VCaP (cell line): ENCODE results near the gene TMEM120B.
"Not testable (repeated sequence)": the region's sequence is repeated elsewhere in the genome, so short reads cannot be mapped to it uniquely, and the experiment has no call there.

Experiments used
- H3K27ac ChIP-seq: fragments of 450-650 bp; 2 replicates; pipeline ENCODE4 v1.5.1; 2017
- CTCF ChIP-seq: fragments of 450-650 bp; conservative IDR thresholded peaks from 2 replicates; pipeline ENCODE4 v1.5.1; 2017; ENCODE audit warnings: mild to moderate bottlenecking, moderate library complexity

Gene TMEM120B

GRCh38 chr12:121702944-121703343 is 9.6 kb upstream of the TMEM120B start:
- TF ChIP-seq CTCF = no peak
- H3K27ac ChIP-seq = no peak overlapping the region

- TF ChIP-seq CTCF = no peak
- H3K27ac ChIP-seq = no peak overlapping the region
Observed at GRCh38 chr12:121705514-121705913, 7.0 kb upstream of the TMEM120B start.

GRCh38 chr12:121708313-121709063 is 4.1 kb upstream of the TMEM120B start:
- H3K27ac ChIP-seq = no peak overlapping the region

GRCh38 chr12:121709064-121709424 is 3.5 kb upstream of the TMEM120B start:
- H3K27ac ChIP-seq = not testable (repeated sequence)

More at GRCh38 chr12:121708313-121709063, 4.1 kb upstream of the TMEM120B start:
- TF ChIP-seq CTCF = no peak

- TF ChIP-seq CTCF = no peak
Observed at GRCh38 chr12:121709478-121709961, 3.0 kb upstream of the TMEM120B start.

GRCh38 chr12:121711361-121712189 is 977 bp upstream of the TMEM120B start:
- H3K27ac ChIP-seq = peak overlapping the region; percentile 76

More at GRCh38 chr12:121709478-121709961, 3.0 kb upstream of the TMEM120B start:
- H3K27ac ChIP-seq = no peak overlapping the region

GRCh38 chr12:121712190-121712460 is 427 bp upstream of the TMEM120B start:
- H3K27ac ChIP-seq = peak overlapping the region; percentile 76
- no peak for TF ChIP-seq CTCF

More at GRCh38 chr12:121711361-121712189, 977 bp upstream of the TMEM120B start:
- TF ChIP-seq CTCF = no peak
